ENCODE data around the gene GAL. TPM values are rescaled to one million over a fixed set of nuclear protein-coding genes. Genes with fewer than 3 reads are reported as not detected.
"Not testable (repeated sequence)": the region's sequence is repeated elsewhere in the genome, so short reads cannot be mapped to it uniquely, and the experiment has no call there.

GAL gene, protein sequence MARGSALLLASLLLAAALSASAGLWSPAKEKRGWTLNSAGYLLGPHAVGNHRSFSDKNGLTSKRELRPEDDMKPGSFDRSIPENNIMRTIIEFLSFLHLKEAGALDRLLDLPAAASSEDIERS
- not detected for total RNA-seq
- 0.27 TPM for polyA plus RNA-seq
- long read RNA-seq, donor 1: 0 reads
- long read RNA-seq, donor 2: 0 reads
- long read RNA-seq, donor 3: 0 reads
- long read RNA-seq, donor 4: 0 reads

DNA sequence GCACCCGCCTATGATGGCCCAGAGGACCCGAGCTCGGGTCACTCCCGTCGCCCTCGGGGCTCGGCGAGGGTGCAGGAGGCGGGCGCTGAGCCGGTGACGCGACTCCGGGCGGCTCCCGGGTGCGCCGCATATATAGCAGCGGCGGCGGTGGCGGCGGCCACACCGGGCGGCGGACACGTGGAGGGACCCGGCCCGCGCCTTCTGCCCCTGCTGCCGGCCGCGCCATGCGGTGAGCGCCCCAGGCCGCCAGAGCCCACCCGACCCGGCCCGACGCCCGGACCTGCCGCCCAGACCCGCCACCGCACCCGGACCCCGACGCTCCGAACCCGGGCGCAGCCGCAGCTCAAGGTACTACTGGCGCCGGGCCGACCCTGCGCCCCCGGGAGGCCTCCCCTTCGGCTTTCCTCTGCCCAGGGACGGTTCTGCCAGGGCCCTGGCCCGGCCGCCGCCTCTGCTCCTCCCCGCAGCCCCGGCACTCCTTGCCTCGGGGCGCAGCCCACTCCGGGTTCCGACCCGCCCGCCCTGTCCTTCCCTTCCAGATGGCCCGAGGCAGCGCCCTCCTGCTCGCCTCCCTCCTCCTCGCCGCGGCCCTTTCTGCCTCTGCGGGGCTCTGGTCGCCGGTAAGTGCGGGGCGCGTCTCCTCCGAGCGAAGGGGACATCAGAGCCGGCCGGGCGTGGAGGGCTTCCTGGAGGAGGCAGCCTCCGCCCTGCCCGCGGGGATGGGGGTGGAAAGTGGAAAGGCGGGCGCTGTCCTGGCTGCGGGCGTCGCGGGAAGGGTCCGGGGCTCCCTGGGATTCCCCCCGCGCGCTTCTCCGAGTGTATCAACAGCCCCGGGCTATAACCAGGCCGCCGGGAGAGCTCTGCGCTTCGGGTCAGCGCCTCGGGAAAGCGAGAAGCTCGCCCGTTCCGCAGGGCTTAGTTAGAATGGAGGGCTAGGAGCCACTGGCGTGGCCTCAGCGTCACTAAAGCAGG, at the start of gene GAL:
GAL (plus strand) TSS at position 160 of the 972 bp plus-strand sequence; CDS start at position 540, 380 bp downstream.
- intact Hi-C loops (cut with DNase I): no loop called here
- H3K4me1 ChIP-seq (ENCODE audit: control insufficient read depth, insufficient read depth, low read length): no peaks in the 10 kb centered on the region
- H3K27ac ChIP-seq (ENCODE audit: low read length): no peak within 1 kb of the TSS
- no peak for DNase-seq
- H3K27me3 ChIP-seq (ENCODE audit: control insufficient read depth, insufficient read depth): no peaks in the 10 kb centered on the region
- ATAC-seq: peak in 1 of 2 donors; percentile 57
- 3% methylated on average over 113 of the region's 113 CpGs for WGBS
- H3K9me3 ChIP-seq (ENCODE audit: control insufficient read depth, low read length): no peaks in the 10 kb centered on the region
- H3K4me3 ChIP-seq (ENCODE audit: low read length): peak within 1 kb of the TSS; percentile 44

DNA sequence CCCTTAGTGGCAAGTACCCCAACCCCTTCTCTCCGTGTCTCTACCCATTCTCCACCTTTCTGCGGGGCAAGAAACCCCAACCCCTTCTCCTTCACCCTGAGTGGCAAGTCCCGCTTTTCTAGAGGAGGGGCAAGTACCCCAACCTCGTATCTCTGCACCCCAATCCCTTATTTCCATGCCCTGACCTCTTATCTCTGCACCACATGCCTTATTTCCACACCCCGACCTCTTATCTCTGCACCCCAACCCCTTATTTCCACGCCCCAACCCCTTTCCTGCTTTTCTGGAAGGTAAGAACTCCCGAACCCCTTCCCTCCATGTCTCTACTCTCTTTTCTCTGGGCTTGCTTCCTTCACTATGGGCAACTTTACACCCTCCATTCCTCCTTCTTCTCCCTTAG, 49.7 kb upstream of the GAL start:
- H3K4me3 ChIP-seq (ENCODE audit: low read length); H3K4me1 ChIP-seq (ENCODE audit: control insufficient read depth, insufficient read depth, low read length); DNase-seq; H3K9me3 ChIP-seq (ENCODE audit: control insufficient read depth, low read length); H3K27ac ChIP-seq (ENCODE audit: low read length); intact Hi-C loops (cut with DNase I); H3K27me3 ChIP-seq (ENCODE audit: control insufficient read depth, insufficient read depth); ATAC-seq: not testable (repeated sequence)
- 68% methylated on average over 7 of the region's 7 CpGs for WGBS

DNA sequence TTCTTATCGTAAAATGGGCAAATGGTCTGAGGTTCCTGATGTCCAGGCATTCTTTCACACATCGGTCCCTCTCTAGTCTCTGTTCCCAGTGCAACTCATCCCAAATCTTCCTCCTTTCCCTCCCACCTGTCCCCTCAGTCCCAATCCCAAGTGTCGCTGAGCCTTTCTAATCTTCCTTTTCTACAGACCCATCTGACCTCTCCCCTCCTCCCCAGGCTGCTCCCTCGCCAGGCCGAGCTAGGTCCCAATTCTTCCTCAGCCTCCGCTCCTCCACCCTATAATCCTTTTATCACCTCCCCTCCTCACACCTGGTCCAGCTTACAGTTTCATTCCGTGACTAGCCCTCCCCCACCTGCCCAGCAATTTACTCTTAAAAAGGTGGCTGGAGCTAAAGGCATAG, 49.2 kb upstream of the GAL start:
- H3K27ac ChIP-seq (ENCODE audit: low read length); H3K27me3 ChIP-seq (ENCODE audit: control insufficient read depth, insufficient read depth); H3K4me1 ChIP-seq (ENCODE audit: control insufficient read depth, insufficient read depth, low read length); H3K9me3 ChIP-seq (ENCODE audit: control insufficient read depth, low read length); intact Hi-C loops (cut with DNase I); H3K4me3 ChIP-seq (ENCODE audit: low read length); DNase-seq; ATAC-seq: not testable (repeated sequence)
- 63% methylated on average over 6 of the region's 7 CpGs for WGBS

DNA sequence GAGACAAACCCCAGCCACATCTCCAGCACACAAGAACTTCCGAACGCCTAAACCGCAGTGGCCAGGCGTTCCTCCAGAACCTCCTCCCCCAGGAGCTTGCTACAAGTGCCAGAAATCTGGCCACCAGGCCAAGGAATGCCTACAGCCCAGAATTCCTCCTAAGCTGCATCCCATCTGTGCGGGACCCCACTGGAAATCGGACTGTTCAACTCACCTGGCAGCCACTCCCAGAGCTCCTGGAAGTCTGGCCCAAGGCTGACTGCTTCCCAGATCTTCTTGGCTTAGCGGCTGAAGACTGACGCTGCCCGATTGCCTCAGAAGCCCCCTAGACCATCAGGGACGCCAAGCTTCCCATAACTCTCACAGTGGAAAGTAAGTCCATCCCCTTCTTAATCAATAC, 48.5 kb upstream of the GAL start:
- H3K27me3 ChIP-seq (ENCODE audit: control insufficient read depth, insufficient read depth); ATAC-seq; DNase-seq; intact Hi-C loops (cut with DNase I); H3K4me3 ChIP-seq (ENCODE audit: low read length); H3K4me1 ChIP-seq (ENCODE audit: control insufficient read depth, insufficient read depth, low read length); H3K9me3 ChIP-seq (ENCODE audit: control insufficient read depth, low read length); H3K27ac ChIP-seq (ENCODE audit: low read length): not testable (repeated sequence)
- 78% methylated on average over 10 of the region's 10 CpGs for WGBS

DNA sequence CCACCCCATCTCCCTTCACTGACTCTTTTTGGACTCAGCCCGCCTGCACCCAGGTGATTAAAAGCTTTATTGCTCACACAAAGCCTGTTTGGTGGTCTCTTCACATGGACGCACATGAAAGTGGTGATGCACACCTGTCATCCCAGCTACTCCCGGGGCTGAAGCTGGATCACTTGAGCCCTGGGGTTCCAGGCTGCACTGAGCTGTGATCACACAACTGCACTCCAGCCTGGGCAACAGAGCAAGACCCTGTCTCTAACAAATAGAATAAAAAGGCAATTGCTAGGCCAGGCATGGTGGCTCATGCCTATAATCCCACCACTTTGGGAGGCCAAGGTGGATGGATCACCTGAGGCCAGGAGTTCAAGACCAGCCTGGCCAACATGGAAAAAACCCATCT, 45.0 kb upstream of the GAL start:
- DNase-seq; intact Hi-C loops (cut with DNase I); H3K9me3 ChIP-seq (ENCODE audit: control insufficient read depth, low read length); H3K27ac ChIP-seq (ENCODE audit: low read length); H3K27me3 ChIP-seq (ENCODE audit: control insufficient read depth, insufficient read depth); H3K4me1 ChIP-seq (ENCODE audit: control insufficient read depth, insufficient read depth, low read length); ATAC-seq; H3K4me3 ChIP-seq (ENCODE audit: low read length): not testable (repeated sequence)
- 81% methylated on average over 3 of the region's 3 CpGs for WGBS

DNA sequence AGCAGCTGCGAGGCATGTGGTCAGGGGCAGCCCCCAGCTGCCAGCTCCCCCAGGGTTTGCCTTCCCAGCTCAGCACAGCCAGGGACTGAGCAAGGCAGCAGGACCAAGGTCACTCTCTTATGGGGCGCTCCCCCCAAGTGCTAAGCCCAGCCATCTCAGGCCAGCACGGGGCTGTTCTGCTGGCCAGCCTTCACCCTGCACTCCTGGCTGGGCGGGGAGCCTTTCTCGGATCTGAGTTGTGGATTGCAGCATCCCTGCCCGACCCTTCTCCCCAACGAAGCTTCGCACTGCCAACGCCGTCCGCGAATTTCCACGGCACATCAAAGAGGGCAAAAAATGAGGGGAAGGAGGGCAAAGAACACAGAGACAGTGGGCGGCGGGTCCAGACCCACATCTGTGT, 42.5 kb upstream of the GAL start:
- no peaks in the 10 kb centered on the region for H3K4me1 ChIP-seq (ENCODE audit: control insufficient read depth, insufficient read depth, low read length)
- intact Hi-C loops (cut with DNase I): no loop called here
- DNase-seq (no peak), ATAC-seq (no peak)
- H3K4me3 ChIP-seq (ENCODE audit: low read length): no peak overlapping the region
- H3K27me3 ChIP-seq (ENCODE audit: control insufficient read depth, insufficient read depth): no peaks in the 10 kb centered on the region
- H3K9me3 ChIP-seq (ENCODE audit: control insufficient read depth, low read length): peaks cover under 1% of the 10 kb centered on the region
- no peak overlapping the region for H3K27ac ChIP-seq (ENCODE audit: low read length)
- WGBS: 87% methylated on average over 15 of the region's 15 CpGs

DNA sequence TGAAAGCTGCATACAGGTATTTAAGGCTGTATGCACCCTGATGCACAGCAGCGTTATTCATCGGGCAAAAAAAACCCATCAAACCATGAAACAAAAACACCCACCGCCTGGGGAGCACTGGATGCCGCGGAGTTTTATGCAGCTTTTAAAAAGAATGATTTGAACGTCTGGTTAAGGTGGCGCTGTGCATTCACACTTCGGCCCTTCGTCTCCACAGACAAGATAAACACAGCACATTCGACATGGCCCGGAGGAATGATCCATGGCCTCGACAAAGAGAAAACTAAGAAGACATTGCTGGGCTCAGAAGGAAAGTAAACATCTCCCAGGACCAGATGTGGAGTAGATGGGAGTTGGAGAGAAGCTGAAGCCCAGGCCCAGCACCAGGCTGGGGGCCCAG, 40.8 kb upstream of the GAL start:
- 30% methylated on average over 12 of the region's 12 CpGs for WGBS
- ATAC-seq (no peak), DNase-seq (no peak)
- Histone ChIP-seq H3K27ac (ENCODE audit: low read length) (no peak overlapping the region), H3K4me3 (ENCODE audit: low read length) (no peak overlapping the region), H3K9me3 (ENCODE audit: control insufficient read depth, low read length) (peaks cover 4% of the 10 kb centered on the region), H3K4me1 (ENCODE audit: control insufficient read depth, insufficient read depth, low read length) (no peaks in the 10 kb centered on the region), H3K27me3 (ENCODE audit: control insufficient read depth, insufficient read depth) (no peaks in the 10 kb centered on the region)
- intact Hi-C loops (cut with DNase I): no loop called here

DNA sequence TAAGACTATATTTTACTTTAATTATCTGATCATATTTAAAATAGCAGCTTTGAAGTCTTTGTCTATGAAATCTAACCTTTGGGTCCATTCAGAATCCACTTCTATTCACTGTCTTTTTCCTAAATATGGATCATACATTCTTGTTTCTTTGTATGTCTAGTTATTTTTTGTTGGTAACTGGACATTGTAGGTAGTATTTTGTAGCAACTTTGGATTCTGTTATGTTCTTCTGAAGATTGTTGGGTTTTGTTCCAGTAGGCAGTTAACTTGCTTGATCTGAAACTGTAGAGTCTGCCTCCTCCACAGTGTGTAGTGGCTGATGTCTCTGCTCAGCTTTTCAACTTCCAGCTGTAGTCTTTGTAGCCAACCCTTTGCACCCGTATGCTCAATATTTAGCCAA, 37.5 kb upstream of the GAL start:
- no peaks in the 10 kb centered on the region for H3K27me3 ChIP-seq (ENCODE audit: control insufficient read depth, insufficient read depth)
- 96% methylated on average over 1 of the region's 1 CpG for WGBS
- intact Hi-C loops (cut with DNase I): no loop called here
- no peak overlapping the region for H3K27ac ChIP-seq (ENCODE audit: low read length)
- DNase-seq (no peak), ATAC-seq (no peak)
- no peak overlapping the region for H3K4me3 ChIP-seq (ENCODE audit: low read length)
- H3K9me3 ChIP-seq (ENCODE audit: control insufficient read depth, low read length): peaks cover 4% of the 10 kb centered on the region
- no peaks in the 10 kb centered on the region for H3K4me1 ChIP-seq (ENCODE audit: control insufficient read depth, insufficient read depth, low read length)

DNA sequence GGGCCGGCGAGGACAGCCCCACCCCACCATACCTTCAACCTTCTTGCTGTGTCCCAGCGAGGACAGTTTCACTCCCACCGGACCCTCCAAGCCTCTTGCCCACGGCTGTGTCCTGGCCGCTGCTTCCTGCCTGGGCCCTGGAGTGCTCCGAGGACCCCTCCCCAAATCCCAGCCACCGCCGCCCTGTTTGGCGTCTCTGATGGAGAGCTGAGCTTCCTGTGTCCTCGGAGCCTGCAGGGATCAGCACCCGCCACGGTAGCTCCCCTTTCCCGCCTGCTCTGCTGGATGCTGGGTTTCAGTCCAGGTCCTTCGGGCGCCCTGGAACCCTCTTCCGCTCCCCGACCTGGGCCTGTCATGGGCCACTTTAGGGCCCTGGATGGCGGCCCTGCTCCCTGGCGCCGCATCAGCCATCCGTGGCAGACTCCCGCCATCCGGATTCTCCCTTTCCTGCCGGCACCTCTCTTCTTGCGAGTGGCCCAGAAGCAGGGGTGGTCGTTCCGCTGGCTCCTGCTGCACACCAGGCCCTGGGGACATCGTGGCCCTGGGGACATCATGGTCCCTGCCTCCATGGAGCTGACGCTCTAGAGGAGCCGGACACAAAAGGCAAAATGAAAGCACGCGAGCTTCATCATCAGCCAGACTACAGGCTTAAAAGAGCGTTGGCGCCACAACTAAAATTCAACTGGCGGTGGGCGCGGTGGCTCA, 34.3 kb upstream of the GAL start:
- DNase-seq: peak in 1 of 3 donors; percentile 45
- Histone ChIP-seq H3K4me3 (ENCODE audit: low read length) (no peak overlapping the region), H3K27ac (ENCODE audit: low read length) (no peak overlapping the region), H3K9me3 (ENCODE audit: control insufficient read depth, low read length) (peaks cover 4% of the 10 kb centered on the region), H3K4me1 (ENCODE audit: control insufficient read depth, insufficient read depth, low read length) (no peaks in the 10 kb centered on the region), H3K27me3 (ENCODE audit: control insufficient read depth, insufficient read depth) (no peaks in the 10 kb centered on the region)
- WGBS: 66% methylated on average over 38 of the region's 38 CpGs
- no peak for ATAC-seq
- intact Hi-C loops (cut with DNase I): no loop called here

DNA sequence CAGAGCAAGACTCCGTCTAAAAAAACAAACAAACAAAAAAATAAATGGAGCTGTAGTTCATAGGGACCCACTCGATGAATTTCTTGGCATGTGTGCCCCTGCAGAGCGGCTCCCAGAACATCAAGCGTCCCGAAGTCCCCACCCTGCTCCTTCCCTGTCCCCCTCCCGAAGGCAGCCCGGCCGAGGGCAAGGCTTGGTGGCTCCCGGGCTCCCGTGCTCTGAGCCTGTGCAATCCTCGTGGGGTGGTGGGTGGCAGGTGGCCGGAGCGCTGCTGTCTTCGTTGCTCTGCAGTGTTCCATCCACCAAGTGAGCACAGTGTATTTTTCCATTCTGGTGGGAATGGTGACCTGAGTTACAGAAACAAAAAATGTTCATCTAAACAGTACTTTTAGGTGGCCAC, 33.5 kb upstream of the GAL start:
- 87% methylated on average over 14 of the region's 14 CpGs for WGBS
- ATAC-seq: no peak
- intact Hi-C loops (cut with DNase I): no loop called here
- H3K27ac ChIP-seq (ENCODE audit: low read length): no peak overlapping the region
- peaks cover 4% of the 10 kb centered on the region for H3K9me3 ChIP-seq (ENCODE audit: control insufficient read depth, low read length)
- no peaks in the 10 kb centered on the region for H3K27me3 ChIP-seq (ENCODE audit: control insufficient read depth, insufficient read depth)
- DNase-seq: no peak
- H3K4me1 ChIP-seq (ENCODE audit: control insufficient read depth, insufficient read depth, low read length): no peaks in the 10 kb centered on the region
- H3K4me3 ChIP-seq (ENCODE audit: low read length): no peak overlapping the region
